Fibroblast of the aortic adventitia (primary cell): Measurements from ENCODE around the gene TIA1. TPM values are rescaled to one million over a fixed set of nuclear protein-coding genes. Genes with fewer than 3 reads are reported as not detected.

Experiments
- DNase-seq: peaks from one replicate; pipeline ENCODE4 v3.0.0-alpha.2; 2010; ENCODE audit warnings: low read depth
- H3K4me3 ChIP-seq: 2 replicates; pipeline ENCODE4 v1.5.1; 2011; ENCODE audit warnings: low read depth, mild to moderate bottlenecking, control low read depth, low read length, moderate library complexity
- CTCF ChIP-seq: IDR thresholded peaks from 2 replicates; pipeline ENCODE4 v1.5.1; 2011; ENCODE audit warnings: mild to moderate bottlenecking, low read length, control low read depth, inconsistent platforms; ENCODE audit not compliant: insufficient read depth
- total RNA-seq: library from RNA; depleted of rRNA; stranded (reverse); fragments of >200 nt; gene quantifications from 2 replicates; pipeline ENCODE4 v1.2.3, GENCODE V29; 2012; ENCODE audit warnings: low replicate concordance

TIA1 gene
- total RNA-seq, 1 donor, result 79.0 TPM

DNA sequence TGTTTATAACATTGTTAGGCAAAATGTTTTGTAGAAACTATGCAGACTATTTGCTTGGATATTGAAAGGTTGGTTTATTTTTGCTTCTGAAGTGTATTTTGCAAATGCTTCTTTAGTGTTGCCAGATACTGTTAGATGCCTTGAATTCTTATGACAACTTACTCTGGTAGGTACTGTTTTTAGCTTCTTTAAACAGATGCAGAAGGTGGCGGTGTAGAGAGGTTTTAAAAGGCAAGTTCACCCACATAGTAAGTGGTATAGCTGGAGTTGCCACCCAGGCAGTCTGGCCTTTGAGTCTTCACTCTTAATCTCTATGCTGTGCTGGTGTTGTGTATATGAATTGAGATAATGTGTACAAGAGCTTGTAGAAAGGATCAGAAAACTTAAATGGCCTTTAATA is 13.1 kb upstream of the TIA1 start:
- no peak for TF ChIP-seq CTCF
- H3K4me3 ChIP-seq, result no peak overlapping the region
- DNase-seq, result no peak

GRCh38 chr2:70258532-70258875 is 10.1 kb upstream of the TIA1 start:
- peak; percentile 52 for DNase-seq
- peak overlapping the region; percentile 80 for H3K4me3 ChIP-seq
- no peak for TF ChIP-seq CTCF

- DNase-seq, result no peak
- H3K4me3 ChIP-seq, result no peak overlapping the region
- no peak for TF ChIP-seq CTCF
These were observed 7.3 kb upstream of the TIA1 start for GRCh38 chr2:70255637-70256314.

DNA sequence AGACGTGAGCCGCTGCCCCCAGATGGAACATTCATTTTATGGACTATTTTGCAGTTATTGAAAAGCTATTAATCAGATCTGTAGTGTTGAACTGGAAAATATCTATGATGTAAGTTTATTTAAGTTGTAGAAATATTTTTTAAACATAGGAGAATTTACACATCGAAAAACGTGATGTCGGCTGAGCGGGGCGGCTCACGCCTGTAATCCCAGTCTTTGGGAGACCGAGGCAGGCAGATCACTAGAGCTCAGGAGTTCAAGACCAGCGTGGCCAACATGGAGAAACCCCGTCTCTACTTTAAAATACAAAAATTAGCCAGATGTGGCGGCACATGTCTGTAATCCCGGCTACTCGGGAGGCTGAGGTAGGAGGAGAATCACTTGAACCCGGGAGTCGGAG is 2.0 kb upstream of the TIA1 start:
- DNase-seq, result no peak
- H3K4me3 ChIP-seq, result no peak overlapping the region
- TF ChIP-seq CTCF, result no peak

DNA sequence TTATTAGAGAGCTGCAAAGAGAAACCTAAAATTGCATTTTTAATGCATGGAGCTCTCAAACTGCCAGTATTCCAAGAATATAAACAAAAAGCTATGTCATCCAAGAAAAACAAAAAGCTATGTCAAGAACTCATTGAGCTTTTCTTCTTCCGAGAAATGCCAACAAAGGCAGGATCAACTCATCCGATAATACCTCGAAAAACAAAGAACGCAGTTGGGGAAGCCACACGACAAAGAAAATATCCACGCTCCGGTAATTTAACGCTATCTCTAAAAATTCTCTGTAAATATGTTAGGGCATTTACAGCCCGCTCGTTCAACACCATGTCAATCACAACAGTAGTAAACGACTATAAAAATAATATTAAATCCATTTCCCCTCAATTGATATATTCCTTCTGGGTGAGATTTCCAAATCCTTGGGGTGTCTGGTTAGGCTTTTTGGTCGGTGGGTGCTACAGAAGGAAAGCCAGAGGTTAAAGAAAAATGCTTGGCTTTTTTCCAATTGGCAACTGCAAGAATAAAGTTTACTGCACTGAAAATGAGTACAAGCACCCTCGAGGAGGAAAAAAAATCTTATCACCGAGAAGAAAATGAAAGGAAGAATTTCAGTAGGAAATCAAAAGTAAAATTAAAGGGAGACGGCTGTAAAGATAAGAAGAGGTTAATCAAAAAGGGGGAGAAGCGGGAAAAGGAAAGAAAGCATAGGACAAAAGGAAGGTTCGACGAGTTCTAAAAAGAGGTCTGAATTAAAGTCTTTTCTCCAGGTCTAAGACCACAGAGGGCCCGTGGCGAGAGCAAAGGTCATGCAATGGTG is 856 bp downstream of the TIA1 start:
- H3K4me3 ChIP-seq, result peak overlapping the region; percentile 97
- DNase-seq, result peak; percentile 47
- no peak for TF ChIP-seq CTCF

GRCh38 chr2:70243806-70244584 is 4.4 kb downstream of the TIA1 start:
- no peak for TF ChIP-seq CTCF
- no peak overlapping the region for H3K4me3 ChIP-seq
- no peak for DNase-seq
